ENCODE results near the gene ZMIZ2. TPM values are rescaled to one million over a fixed set of nuclear protein-coding genes. Genes with fewer than 3 reads are reported as not detected.

ZMIZ2 gene
- total RNA-seq, 1 experiment from 2014 or later: 142 TPM

GRCh38 chr7:44798649-44799305, 50.1 kb downstream of the ZMIZ2 start:
- TF ChIP-seq CTCF (conservative IDR thresholded peaks at IDR 0.05) (no peak), EZH2 (IDR thresholded peaks at IDR 0.05; ENCODE audit: low read depth) (no peak)
- ChIA-PET CTCF (interaction anchor here (0.6 kb wide), 1 partner anchor 60 kb away, joined by 3 read pairs; no protein-coding TSS in a partner anchor), POLR2A (ENCODE audit: unreplicated experiment) (interaction anchor here (0.6 to 1.2 kb wide), 6 partner anchors 29 to 193 kb away, joined by 3 to 5 read pairs (median 4); partner anchors contain the start of gene OGDH)
- Histone ChIP-seq H3K36me3 (ENCODE audit: low read depth) (peaks cover 53% of the 10 kb centered on the region), H3K9me2 (ENCODE audit: insufficient read depth) (no peaks in the 10 kb centered on the region), H3K4me3 (peak overlapping the region; percentile 67), H3K27me3 (ENCODE audit: insufficient read depth, low read depth) (no peaks in the 10 kb centered on the region), H2AFZ (no peak overlapping the region), H3K27ac (peak overlapping the region; percentile 93), H4K20me1 (ENCODE audit: insufficient read depth) (peaks cover 64% of the 10 kb centered on the region), H3F3A (ENCODE audit: insufficient read depth, low read depth) (peaks cover 88% of the 10 kb centered on the region), H3K4me2 (peak overlapping the region; percentile 96), H3K79me2 (ENCODE audit: low read depth) (peaks cover 69% of the 10 kb centered on the region), H3K4me1 (replicated peaks; ENCODE audit: insufficient read depth) (peaks cover 30% of the 10 kb centered on the region), H3K9me3 (ENCODE audit: insufficient read depth, low read depth) (no peaks in the 10 kb centered on the region)
- DNase-seq: no peak
- no TSS peak for BruUV-seq (replicated peaks)
- intact Hi-C loops (cut with micrococcal nuclease; ENCODE audit: unreplicated experiment): loop anchor here (10.0 kb wide), 1 partner anchor 114 kb away; no protein-coding TSS in a partner anchor

- Histone ChIP-seq H3K27ac (peak overlapping the region; percentile 28), H3K36me3 (ENCODE audit: low read depth) (peaks cover 53% of the 10 kb centered on the region), H3K4me3 (no peak overlapping the region)
Measured at GRCh38 chr7:44799939-44800338, 51.3 kb downstream of the ZMIZ2 start.

GRCh38 chr7:44801890-44802289, 53.2 kb downstream of the ZMIZ2 start:
- ChIA-PET POLR2A (ENCODE audit: unreplicated experiment) (interaction anchor here (0.5 to 0.8 kb wide), 2 partner anchors 54 to 162 kb away, joined by 3 to 9 read pairs; no protein-coding TSS in a partner anchor), CTCF (no interaction called here)
- Histone ChIP-seq H2AFZ (no peak overlapping the region), H3K4me2 (no peak overlapping the region), H3K4me3 (no peak overlapping the region), H3K27me3 (ENCODE audit: insufficient read depth, low read depth) (no peaks in the 10 kb centered on the region), H3K79me2 (ENCODE audit: low read depth) (peaks cover 48% of the 10 kb centered on the region), H3F3A (ENCODE audit: insufficient read depth, low read depth) (peaks cover 97% of the 10 kb centered on the region), H3K4me1 (replicated peaks; ENCODE audit: insufficient read depth) (peaks cover 46% of the 10 kb centered on the region), H3K9me2 (ENCODE audit: insufficient read depth) (no peaks in the 10 kb centered on the region), H4K20me1 (ENCODE audit: insufficient read depth) (peaks cover 74% of the 10 kb centered on the region), H3K9me3 (ENCODE audit: insufficient read depth, low read depth) (no peaks in the 10 kb centered on the region), H3K36me3 (ENCODE audit: low read depth) (peaks cover 53% of the 10 kb centered on the region), H3K27ac (peak overlapping the region; percentile 57)
- no TSS peak for BruUV-seq (replicated peaks)
- intact Hi-C loops (cut with micrococcal nuclease; ENCODE audit: unreplicated experiment): no loop called here
- TF ChIP-seq CTCF (conservative IDR thresholded peaks at IDR 0.05) (no peak), EZH2 (IDR thresholded peaks at IDR 0.05; ENCODE audit: low read depth) (no peak)
- DNase-seq: peak in 1 of 2 experiments; percentile 60

More at GRCh38 chr7:44799939-44800338, 51.3 kb downstream of the ZMIZ2 start:
- Histone ChIP-seq H3K79me2 (ENCODE audit: low read depth) (peaks cover 64% of the 10 kb centered on the region), H3F3A (ENCODE audit: insufficient read depth, low read depth) (peaks cover 90% of the 10 kb centered on the region), H3K9me3 (ENCODE audit: insufficient read depth, low read depth) (no peaks in the 10 kb centered on the region), H3K9me2 (ENCODE audit: insufficient read depth) (no peaks in the 10 kb centered on the region), H4K20me1 (ENCODE audit: insufficient read depth) (peaks cover 74% of the 10 kb centered on the region), H3K4me2 (peak overlapping the region; percentile 96), H2AFZ (no peak overlapping the region), H3K4me1 (replicated peaks; ENCODE audit: insufficient read depth) (peaks cover 42% of the 10 kb centered on the region), H3K27me3 (ENCODE audit: insufficient read depth, low read depth) (no peaks in the 10 kb centered on the region)
- CTCF ChIA-PET: no interaction called here
- POLR2A ChIA-PET (ENCODE audit: unreplicated experiment): no interaction called here
- intact Hi-C loops (cut with micrococcal nuclease; ENCODE audit: unreplicated experiment): loop anchor here (10.0 kb wide), 1 partner anchor 115 kb away; no protein-coding TSS in a partner anchor
- TF ChIP-seq CTCF (conservative IDR thresholded peaks at IDR 0.05) (no peak), EZH2 (IDR thresholded peaks at IDR 0.05; ENCODE audit: low read depth) (no peak)
- BruUV-seq (replicated peaks): no TSS peak
- no peak for DNase-seq
